Measurements from ENCODE around the gene UTS2R.

GRCh38 chr17:82348866-82349265, 22.7 kb upstream of the UTS2R start:
- no peak for TF ChIP-seq CTCF (IDR thresholded peaks at IDR 0.05; ENCODE audit: low read depth, low read length)
- TF ChIP-seq EZH2phosphoT487 (IDR thresholded peaks at IDR 0.05; ENCODE audit: low read depth), result no peak
